Hepatocyte (in vitro differentiated cells): ENCODE measurements around the gene FXYD1.

ENCODE experiments used
- EZH2 ChIP-seq: fragments of 200-600 bp; sonication (generic); IDR thresholded peaks from 2 replicates; pipeline ENCODE4 v1.6.1; 2016; ENCODE audit warnings: antibody characterized with exemption, mild to moderate bottlenecking, borderline replicate concordance
- EZH2phosphoT487 ChIP-seq: fragments of 200-600 bp; sonication (generic); IDR thresholded peaks from one replicate; pipeline ENCODE4 v1.6.1; 2018; ENCODE audit warnings: antibody characterized with exemption, mild to moderate bottlenecking, low read depth, moderate library complexity; ENCODE audit not compliant: unreplicated experiment, severe bottlenecking
- TF ChIP-seq, protein P1 (sequence below): fragments of 200-600 bp; sonication (generic); IDR thresholded peaks from 2 replicates; pipeline ENCODE4 v1.5.1; 2016; ENCODE audit warnings: antibody characterized with exemption, mild to moderate bottlenecking; ENCODE audit not compliant: poor library complexity

- TF ChIP-seq, protein P1, sequence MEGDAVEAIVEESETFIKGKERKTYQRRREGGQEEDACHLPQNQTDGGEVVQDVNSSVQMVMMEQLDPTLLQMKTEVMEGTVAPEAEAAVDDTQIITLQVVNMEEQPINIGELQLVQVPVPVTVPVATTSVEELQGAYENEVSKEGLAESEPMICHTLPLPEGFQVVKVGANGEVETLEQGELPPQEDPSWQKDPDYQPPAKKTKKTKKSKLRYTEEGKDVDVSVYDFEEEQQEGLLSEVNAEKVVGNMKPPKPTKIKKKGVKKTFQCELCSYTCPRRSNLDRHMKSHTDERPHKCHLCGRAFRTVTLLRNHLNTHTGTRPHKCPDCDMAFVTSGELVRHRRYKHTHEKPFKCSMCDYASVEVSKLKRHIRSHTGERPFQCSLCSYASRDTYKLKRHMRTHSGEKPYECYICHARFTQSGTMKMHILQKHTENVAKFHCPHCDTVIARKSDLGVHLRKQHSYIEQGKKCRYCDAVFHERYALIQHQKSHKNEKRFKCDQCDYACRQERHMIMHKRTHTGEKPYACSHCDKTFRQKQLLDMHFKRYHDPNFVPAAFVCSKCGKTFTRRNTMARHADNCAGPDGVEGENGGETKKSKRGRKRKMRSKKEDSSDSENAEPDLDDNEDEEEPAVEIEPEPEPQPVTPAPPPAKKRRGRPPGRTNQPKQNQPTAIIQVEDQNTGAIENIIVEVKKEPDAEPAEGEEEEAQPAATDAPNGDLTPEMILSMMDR: no peak
- TF ChIP-seq EZH2phosphoT487 (no peak), EZH2 (no peak)
Observed at GRCh38 chr19:35171730-35172129, 33.1 kb downstream of the FXYD1 start.
